ENCODE measurements around the gene MED22.
"Not testable (repeated sequence)": the region's sequence is repeated elsewhere in the genome, so short reads cannot be mapped to it uniquely, and the experiment has no call there.

Gene MED22

GRCh38 chr9:133347985-133348717, at the start of gene MED22, which contains the start of gene RPL7A:
MED22 (minus strand) TSS chr9:133348131; CDS start chr9:133346662, 1,469 bp downstream.
RPL7A (plus strand) TSS chr9:133348218; CDS start chr9:133348244, 26 bp downstream.
- DNase-seq = peak; percentile 76 to 97 (median 92)
- intact Hi-C loops (cut with DNase I) = no loop called here

- intact Hi-C loops (cut with DNase I) = no loop called here
- DNase-seq = no peak
Measured at GRCh38 chr9:133397370-133397769, 49.4 kb upstream of the MED22 start.

- peak in 6 of 42 donors; percentile 18 to 51 (median 33) for DNase-seq
- intact Hi-C loops (cut with DNase I) = no loop called here
Measured at GRCh38 chr9:133396952-133397351, 49.0 kb upstream of the MED22 start.

GRCh38 chr9:133394687-133395271, 46.8 kb upstream of the MED22 start:
- no peak for DNase-seq
- intact Hi-C loops (cut with DNase I) = no loop called here

- intact Hi-C loops (cut with DNase I) = no loop called here
- no peak for DNase-seq
Measured at GRCh38 chr9:133393399-133393798, 45.5 kb upstream of the MED22 start.

- DNase-seq; intact Hi-C loops (cut with DNase I): not testable (repeated sequence)
Measured at GRCh38 chr9:133392308-133392707, 44.4 kb upstream of the MED22 start.

GRCh38 chr9:133391449-133391848, 43.5 kb upstream of the MED22 start:
- intact Hi-C loops (cut with DNase I) = not testable (repeated sequence)

GRCh38 chr9:133390713-133391112, 42.8 kb upstream of the MED22 start:
- intact Hi-C loops (cut with DNase I) = no loop called here
- no peak for DNase-seq

More at GRCh38 chr9:133391449-133391848, 43.5 kb upstream of the MED22 start:
- not testable (repeated sequence) for DNase-seq

GRCh38 chr9:133389562-133389961, 41.6 kb upstream of the MED22 start:
- no peak for DNase-seq
- intact Hi-C loops (cut with DNase I) = no loop called here

GRCh38 chr9:133389025-133389557, 41.2 kb upstream of the MED22 start:
- intact Hi-C loops (cut with DNase I) = no loop called here
- DNase-seq = no peak

GRCh38 chr9:133387680-133388079, 39.7 kb upstream of the MED22 start:
- intact Hi-C loops (cut with DNase I) = no loop called here
- no peak for DNase-seq

- no peak for DNase-seq
- intact Hi-C loops (cut with DNase I) = no loop called here
Measured at GRCh38 chr9:133386338-133386737, 38.4 kb upstream of the MED22 start.

- peak in 3 of 42 donors; percentile 20 to 24 (median 22) for DNase-seq
- intact Hi-C loops (cut with DNase I) = no loop called here
Measured at GRCh38 chr9:133385452-133385851, 37.5 kb upstream of the MED22 start.

- DNase-seq = no peak
- intact Hi-C loops (cut with DNase I) = no loop called here
Measured at GRCh38 chr9:133384736-133385321, 36.9 kb upstream of the MED22 start.

GRCh38 chr9:133383438-133383837, 35.5 kb upstream of the MED22 start:
- DNase-seq = no peak
- intact Hi-C loops (cut with DNase I) = no loop called here

GRCh38 chr9:133382507-133383141, 34.7 kb upstream of the MED22 start:
- DNase-seq = no peak
- intact Hi-C loops (cut with DNase I) = no loop called here

GRCh38 chr9:133380734-133381133, 32.8 kb upstream of the MED22 start:
- intact Hi-C loops (cut with DNase I) = no loop called here
- DNase-seq = no peak

- DNase-seq = peak; percentile 50 to 92 (median 77)
- intact Hi-C loops (cut with DNase I) = loop anchor here (5.0 kb wide), 1 partner anchor 758 kb away; the partner anchor contains the start of gene WDR5
Measured at GRCh38 chr9:133379153-133380086, 31.5 kb upstream of the MED22 start.
